GM19455 (cell line): Measurements from ENCODE around the gene LRRC70.
"Not testable (repeated sequence)": the region's sequence is repeated elsewhere in the genome, so short reads cannot be mapped to it uniquely, and the experiment has no call there.

Source experiments
- ATAC-seq: cut with Tn5 transposase; IDR thresholded peaks from one replicate; pipeline ENCODE4 v1.9.1; 2021; ENCODE audit not compliant: unreplicated experiment

The LRRC70 gene, protein sequence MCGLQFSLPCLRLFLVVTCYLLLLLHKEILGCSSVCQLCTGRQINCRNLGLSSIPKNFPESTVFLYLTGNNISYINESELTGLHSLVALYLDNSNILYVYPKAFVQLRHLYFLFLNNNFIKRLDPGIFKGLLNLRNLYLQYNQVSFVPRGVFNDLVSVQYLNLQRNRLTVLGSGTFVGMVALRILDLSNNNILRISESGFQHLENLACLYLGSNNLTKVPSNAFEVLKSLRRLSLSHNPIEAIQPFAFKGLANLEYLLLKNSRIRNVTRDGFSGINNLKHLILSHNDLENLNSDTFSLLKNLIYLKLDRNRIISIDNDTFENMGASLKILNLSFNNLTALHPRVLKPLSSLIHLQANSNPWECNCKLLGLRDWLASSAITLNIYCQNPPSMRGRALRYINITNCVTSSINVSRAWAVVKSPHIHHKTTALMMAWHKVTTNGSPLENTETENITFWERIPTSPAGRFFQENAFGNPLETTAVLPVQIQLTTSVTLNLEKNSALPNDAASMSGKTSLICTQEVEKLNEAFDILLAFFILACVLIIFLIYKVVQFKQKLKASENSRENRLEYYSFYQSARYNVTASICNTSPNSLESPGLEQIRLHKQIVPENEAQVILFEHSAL

DNA sequence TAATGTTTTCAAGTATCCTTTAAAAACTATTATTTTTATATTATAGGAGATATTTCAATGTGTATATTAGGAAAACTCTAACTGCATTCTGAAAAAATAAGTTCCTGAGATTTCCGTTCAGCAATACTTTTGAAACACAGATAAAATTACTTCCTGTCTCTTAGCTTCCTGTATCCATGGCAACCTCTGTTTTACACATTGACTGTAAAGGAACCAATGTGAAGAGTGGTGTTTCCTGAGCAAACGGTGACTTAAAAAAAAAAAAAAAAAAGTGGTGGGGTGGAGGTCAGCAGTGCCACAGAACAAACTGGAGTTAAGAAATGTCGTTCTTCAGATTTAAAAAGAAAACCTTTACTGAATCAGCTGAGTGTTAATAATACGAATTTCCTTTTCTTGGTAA, at the start of gene LRRC70:
TSS of gene LRRC70 (plus strand) at position 280 of the 400 bp plus-strand sequence. CDS start 620 bp downstream, outside the sequence.
- peak; percentile 75 for ATAC-seq

DNA sequence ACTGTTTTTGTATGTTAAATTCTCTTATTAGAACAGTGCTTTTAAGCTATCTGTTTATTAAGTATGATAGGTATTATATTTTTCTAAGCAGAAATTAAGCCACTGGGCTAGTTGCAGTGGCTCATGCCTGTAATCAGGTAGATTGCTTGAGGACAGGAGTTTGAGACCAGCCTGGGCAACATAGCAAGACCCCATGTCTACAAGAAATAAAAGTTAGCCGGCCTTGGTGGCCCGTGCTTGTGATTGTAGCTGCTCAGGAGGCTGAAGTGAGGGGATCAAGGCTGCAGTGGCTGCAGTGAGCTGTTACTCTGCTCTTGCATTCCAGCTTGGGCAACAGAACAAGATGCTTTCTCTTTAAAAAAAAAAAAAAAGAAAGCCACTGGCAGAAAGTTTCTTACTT, 45.0 kb upstream of the LRRC70 start:
- ATAC-seq: no peak

DNA sequence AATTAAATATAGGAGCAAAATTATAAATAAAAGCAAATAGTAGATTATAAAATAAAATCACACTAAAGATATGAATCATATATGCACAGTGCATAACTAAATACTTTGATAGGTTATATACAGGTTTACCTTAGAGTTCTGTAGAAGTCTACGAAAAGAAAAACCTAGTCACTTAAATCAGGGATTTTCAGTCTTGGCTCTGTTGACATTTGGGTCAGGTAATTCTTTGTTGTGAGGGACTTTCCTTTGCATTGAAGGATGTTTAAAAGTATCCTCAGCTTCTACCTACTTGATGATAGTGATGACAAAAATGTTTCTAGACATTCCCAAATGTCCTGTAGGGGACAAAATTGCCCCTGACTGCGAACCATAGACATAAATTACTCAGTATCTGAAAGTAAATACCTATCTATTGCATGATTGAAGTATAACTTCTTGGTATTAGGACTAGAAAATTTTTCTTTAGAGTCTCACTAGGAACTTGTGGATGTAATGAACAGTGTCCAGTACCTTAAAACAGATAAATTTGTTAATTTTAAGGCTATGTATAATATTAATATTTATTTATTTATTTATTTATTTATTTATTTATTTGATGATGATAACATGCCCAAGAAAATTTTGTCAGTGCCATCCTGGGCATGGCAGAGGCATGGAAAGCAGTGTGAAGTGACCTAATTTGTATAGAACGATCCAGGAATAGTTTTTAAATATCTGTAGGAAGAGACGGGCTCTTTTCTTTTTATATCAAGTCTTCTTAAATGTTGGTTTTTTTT, 44.0 kb upstream of the LRRC70 start:
- ATAC-seq: no peak

DNA sequence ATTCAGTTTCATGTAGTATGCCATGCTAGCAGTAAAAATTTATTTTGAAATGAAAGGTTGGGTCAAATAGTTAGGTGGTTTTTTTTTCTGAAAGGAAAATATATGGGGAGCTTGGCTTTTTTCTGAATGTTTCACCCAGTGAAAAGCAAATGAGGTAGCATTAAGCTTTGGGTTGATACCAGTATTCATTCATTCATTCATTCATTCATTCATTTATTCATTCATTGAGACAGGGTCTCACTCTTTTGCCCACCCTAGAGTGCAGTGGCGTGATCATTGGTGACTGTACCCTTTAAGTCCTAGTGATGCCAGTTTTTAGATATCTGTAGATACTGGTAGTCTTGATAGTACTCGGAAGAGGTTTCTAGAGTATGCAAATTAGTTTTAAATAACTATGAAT, 42.4 kb upstream of the LRRC70 start:
- no peak for ATAC-seq

DNA sequence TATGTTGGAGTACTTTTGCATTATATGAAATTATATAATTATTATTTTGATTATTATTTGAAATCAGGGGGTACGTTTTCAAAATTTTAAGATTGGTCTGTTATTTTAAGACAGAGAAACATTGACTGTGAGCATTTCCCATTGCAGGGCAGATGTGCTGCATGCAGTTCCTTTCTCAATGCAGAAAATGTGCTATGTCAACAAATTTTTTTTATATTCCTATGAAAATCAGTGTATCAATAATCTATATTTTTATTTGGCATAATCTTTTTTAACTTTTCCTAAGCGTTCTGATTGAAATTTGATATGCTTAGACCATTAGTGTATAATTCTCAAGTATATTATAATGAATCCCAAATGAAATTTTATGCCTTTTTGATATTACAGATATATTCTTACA, 41.8 kb upstream of the LRRC70 start:
- no peak for ATAC-seq

DNA sequence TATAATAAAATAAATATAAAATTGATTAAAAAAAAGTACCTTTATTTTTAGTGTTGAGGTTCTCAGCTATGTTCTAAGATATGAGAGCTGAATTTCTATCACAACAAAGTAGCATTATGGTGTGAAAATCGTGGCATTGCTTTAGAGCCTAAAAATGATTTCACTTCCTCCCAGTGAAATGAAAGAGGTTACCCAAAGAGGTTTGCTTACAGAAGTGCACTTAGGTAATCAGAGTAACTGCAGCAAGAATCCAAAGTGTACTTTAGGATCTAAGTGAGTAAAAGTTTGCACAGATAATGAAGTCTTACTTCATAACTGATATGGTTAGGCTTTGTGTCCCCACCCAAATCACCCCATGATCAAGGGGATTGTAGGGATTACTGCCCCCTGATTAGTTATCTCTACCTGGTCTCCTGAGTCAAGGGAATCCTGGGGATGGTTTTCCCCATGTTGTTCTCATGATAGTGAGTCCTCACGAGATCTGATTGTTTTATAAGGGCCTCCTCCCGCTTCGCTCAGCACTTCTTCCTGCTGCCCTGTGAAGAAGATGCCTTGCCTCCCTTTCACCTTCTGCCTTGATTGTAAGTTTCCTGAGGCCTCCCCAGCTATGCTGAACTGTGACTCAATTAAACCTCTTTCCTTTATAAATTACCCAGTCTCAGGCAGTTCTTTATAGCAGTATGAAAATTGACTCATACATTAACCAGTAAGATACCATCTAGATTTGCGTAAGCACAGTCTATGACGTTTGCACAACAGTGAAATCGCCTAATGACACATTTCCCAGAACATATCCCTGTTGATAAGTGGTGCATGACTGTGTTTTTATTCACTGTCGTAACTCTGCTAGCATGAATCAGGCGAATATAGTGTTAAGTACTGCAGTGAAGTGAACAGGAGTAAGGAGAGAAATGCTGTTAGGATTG, 40.3 kb upstream of the LRRC70 start:
- no peak for ATAC-seq

DNA sequence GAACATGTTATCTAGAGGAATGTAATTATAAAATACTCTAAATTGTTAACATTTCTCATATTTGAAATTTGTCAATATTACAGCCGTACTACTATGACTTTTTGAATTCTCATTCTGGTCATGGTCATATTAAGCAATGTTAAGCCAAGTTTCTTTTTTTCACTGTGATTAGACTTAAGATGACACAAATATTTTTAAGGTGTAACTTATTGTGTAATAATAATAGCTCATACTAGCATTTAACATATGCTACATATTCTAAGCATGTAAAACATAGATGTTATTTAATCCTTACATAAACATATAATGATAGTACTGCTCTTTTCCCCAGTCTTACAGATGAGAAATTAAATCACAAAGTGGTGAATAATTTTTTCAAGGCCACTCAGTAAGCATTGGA, 35.9 kb upstream of the LRRC70 start:
- ATAC-seq: no peak

DNA sequence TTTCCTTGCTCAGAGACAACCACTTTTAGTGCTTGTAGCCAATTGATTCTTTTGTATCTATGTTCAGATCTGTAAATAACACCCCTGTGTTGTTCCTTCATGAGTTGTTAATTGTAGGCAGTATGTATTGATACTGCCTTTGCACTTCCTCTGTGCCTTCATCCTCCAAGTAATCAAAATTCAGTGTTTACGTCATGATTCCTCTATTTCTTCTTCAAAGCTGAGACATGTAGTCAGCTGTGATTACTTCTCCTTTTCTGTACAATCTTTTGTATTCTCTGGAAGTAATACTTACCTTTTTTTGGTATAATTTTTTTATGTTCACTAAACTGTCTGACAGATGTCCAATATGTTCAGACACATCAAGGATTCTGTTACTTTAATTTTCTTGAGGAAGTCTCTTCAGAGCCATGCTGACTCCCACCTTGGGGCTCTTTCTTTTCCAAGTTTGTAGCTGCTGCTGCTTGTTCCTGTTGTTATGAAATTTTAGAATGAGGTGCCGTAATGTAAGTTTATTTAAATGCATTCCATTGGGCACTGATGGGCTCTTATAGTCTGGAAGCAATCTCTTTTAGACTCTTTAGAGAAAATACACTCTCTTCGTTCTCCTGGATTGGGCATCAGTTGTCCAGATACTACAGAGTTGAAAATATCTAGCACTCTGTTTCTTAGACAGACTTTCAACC, 30.5 kb upstream of the LRRC70 start:
- ATAC-seq: no peak

DNA sequence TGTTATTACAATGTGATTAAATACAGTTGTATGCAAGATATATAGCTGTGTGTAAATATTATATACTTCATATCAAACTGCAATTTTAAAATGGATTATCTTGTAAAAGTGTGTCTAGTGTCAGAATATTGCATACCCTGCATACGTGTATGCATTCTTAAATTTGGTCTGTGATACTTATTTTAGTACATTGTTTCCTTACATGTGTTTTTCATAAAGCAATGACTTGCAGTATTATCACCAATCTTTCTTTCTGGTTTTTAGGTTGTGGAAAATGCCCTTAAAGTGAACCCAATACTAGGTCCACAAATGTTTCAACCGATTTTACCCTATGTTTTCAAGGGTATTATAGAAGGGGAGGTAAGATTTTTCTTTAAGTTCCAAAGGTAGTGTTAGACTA, 28.5 kb upstream of the LRRC70 start:
- no peak for ATAC-seq

DNA sequence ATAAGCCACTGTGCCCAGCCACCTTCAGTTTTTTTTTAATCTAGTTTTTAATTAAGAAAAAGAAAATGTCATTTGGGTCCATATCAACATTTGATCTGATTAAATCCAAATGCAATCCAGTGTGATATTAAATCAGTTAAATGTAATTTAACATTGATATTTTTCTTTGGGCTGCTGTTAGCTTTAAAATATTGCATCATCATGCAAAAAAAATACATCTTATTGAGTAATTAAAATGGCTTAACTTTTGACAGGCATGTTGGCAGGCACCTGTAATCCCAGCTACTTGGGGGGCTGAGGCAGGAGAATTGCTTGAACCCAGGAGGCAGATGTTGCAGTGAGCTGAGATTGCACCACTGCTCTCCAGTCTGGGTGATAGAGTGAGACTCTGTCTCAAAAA, 22.7 kb upstream of the LRRC70 start:
- no peak for ATAC-seq

DNA sequence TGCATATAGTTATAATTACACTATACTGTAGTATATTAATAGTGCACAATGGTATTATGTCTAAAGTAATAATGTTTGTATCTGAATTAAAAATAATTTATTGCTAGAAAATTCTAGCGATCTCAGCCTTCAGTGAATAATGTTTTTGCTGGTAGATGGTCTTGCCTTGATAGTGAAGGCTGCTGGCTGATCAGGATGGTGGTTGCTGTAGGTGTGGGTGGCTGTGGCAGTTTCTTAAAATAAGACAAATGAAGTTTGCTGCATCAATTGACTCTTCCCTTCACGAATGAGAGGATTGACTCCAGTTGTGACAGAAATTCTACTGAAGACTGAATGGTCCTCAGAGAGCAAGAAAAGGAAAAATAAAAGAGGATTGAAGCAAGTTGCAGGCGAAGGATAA, 19.7 kb upstream of the LRRC70 start:
- ATAC-seq: no peak

DNA sequence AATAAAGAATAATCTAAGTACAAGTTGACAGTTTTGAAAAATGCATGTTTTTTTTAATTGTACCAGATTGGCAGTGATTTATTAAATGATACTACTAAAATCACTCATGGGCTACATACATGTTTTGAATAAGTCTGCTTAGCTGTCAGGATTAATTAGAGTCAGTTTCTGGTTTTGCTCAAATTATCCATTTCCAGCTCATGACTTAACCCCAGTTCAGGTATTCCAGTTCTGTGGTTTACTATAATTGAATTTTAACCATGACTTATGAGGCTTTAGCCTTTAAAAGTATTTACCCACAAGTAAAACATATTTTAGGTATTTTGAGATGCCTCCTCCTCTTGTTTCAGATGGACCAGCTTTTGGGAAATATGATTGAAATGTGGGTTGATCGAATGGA, 17.8 kb upstream of the LRRC70 start:
- no peak for ATAC-seq

DNA sequence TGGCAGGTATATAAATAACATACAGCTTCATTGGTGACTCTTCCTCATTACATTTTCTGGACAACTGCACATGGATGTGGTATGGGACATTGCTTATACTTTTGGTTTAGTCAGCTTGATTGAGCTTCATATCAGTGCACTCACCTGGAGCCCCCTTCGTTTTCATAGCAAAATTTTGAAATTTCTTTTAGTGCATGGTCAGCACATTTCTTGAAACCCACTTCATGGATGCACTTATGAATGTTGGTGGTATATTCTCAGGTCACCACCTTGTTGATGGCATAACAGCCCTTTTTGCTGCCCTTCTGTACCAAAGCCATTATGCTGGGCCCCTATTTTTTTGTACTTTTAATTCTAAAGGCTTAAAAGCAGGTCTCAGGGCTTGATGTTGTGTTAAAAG, 16.7 kb upstream of the LRRC70 start:
- ATAC-seq: no peak

DNA sequence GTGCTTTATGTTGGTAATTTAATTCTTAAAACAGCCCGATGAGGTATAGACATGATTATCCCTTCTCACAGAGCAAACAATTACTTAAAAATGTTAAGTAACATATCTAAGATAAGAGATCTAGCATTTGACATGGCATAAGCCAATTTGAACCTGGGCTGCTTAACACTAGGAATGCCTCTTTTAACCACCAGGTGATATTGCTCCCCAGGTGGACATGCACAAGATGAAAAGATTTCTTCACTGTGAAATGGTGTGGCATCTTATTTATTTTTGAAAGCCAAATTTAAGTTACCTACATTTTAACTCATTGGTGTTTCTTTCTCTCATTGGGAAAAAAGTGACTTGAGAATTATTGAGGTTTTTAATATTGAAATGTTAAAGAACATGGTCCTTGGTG, 15.8 kb upstream of the LRRC70 start:
- no peak for ATAC-seq

DNA sequence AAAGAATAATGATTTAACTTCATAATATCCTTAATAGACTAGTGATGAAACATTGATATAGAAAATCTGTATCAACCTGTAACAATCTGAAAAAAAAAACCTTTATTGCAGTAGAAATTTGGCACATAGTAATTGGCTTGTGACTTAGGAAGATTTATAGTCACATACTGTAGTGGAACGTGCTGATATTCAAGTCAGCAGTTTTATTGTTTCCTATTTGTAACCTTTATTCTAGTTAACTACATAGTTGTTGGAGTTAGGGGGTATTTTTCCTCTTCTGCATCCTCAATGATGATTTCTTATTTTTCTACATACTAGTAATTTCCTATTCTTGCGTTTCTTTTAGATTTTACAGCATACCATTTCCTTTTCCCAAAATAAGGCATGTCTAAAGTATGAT, 14.5 kb upstream of the LRRC70 start:
- ATAC-seq: no peak

DNA sequence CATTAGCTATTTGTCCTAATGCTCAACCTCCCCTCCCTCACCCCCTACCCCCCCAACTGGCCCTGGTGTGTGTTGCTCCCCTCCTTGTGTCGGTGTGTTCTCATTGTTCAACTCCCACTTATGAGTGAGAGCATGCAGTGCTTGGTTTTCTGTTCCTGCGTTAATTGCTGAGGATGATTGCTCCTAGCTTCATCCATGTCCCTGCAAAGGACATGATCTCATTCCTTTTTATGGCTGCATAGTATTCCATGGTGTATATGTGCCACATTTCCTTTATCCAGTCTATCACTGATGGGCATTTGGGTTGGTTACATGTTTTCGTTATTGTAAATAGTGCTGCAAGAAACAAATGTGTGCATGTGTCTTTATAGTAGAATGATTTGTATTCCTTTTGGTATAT, 12.9 kb upstream of the LRRC70 start:
- not testable (repeated sequence) for ATAC-seq

DNA sequence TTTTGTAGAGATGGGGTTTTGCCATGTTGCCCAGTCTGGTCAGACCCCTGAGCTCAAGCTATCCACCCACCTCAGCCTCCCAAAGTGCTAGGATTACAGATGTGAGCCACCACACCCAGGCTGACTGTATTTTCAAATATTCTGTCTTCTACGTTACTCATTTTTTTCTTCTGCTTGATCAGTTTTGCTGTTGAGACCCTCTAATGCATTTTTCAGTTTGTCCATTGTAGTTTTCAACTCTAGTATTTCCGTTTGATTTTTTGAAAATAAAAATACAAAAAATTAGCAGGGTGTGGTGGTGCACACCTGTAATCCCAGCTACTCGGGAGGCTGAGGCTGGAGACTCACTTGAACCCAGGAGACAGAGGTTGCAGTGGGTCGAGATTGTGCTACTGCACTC, 10.5 kb upstream of the LRRC70 start:
- ATAC-seq: no peak

DNA sequence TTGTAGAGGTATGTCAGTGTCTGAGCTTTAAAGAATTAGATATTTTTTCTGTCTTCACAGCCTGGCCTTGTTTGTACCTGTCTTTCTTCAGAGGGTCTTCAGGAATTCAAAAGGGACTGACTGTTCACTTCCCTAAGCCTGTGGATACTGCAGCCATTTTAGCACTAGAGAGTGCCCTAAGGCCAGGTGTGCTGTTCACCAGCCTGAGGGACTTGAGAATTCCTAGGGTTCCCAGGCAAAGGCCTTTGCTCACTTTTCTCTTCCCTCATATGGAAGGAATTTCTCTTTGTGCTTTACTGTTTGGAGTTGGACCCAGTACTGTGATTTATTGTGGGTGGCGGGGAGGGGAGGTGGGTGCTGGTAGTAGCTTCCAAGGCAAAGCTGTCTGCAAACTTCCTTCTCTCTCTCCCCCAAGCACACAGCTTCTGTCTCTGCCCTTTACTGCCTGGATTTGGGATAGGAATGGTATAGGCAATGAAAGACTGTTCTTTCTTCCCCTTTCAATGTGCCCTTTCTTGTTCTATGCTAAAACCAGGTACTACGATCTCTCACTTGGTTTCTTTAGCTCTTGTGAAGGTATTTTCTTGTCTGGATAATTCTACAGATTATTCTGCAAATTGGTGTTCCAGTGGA, 9.7 kb upstream of the LRRC70 start:
- ATAC-seq: no peak

DNA sequence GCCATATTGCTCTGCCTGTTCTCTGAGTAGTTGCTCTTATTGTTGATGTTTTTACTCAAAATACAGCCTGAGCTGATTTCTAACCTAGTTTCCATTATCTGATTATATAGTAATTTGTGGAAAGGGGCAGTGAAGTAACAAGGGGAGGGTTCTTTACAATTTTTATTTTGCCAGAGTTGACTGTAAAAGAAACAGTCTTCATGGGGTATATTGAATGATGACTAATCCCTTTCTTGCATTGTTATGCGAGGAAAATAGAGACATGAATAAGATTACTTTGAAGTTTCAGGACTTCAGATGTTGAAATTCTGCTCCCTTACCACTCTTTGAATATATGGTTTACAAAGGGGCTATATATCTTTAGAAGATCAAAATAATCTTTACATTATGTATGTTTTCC, 9.1 kb upstream of the LRRC70 start:
- ATAC-seq: no peak
